Panc1 (cell line): ENCODE measurements around the gene FOXO1. TPM values are rescaled to one million over a fixed set of nuclear protein-coding genes. Genes with fewer than 3 reads are reported as not detected.

Experiments
- ATAC-seq: fragments of 200-7000 bp; cut with Tn5 transposase; 2 replicates; pipeline ENCODE4 v1.9.1; 2020; ENCODE audit warnings: mild to moderate bottlenecking, moderate library complexity
- BruUV-seq: library from RNA; stranded (reverse); fragments of 400-500 nt; replicated peaks from 2 replicates; lab custom pipeline; 2021; lab: Mats Ljungman, UMichigan
- CTCF ChIA-PET: fragments of 300-600 bp; sonication (Branson Sonifier 250); formaldehyde crosslinking; loops from one replicate; lab custom pipeline; 2022; ENCODE audit warnings: antibody characterized with exemption; lab: Charles Lee
- POLR2A ChIA-PET: fragments of 300-600 bp; sonication (Branson Sonifier 250); formaldehyde crosslinking; loops from one replicate; lab custom pipeline; 2022; ENCODE audit warnings: antibody characterized with exemption; lab: Charles Lee
- DNase-seq: peaks from one replicate; pipeline ENCODE4 v3.0.0-alpha.2; 2010; ENCODE audit warnings: low read depth, low spot score
- H3K27ac ChIP-seq: 2 replicates; pipeline ENCODE4 v1.5.1; 2011; ENCODE audit warnings: mild to moderate bottlenecking, low read length, inconsistent platforms
- H3K27me3 ChIP-seq: fragments of 200-500 bp; sonication (Bioruptor generic); 2 replicates; pipeline ENCODE4 v1.6.0; 2014; ENCODE audit warnings: low read length, inconsistent platforms; ENCODE audit not compliant: control insufficient read depth, insufficient read depth
- H3K36me3 ChIP-seq: fragments of 200-500 bp; sonication (Bioruptor generic); 2 replicates; pipeline ENCODE4 v1.5.1; 2014; ENCODE audit warnings: inconsistent platforms, mild to moderate bottlenecking, low read length, moderate library complexity; ENCODE audit not compliant: control insufficient read depth, insufficient read depth
- H3K4me1 ChIP-seq: 2 replicates; pipeline ENCODE4 v1.5.1; 2011; ENCODE audit warnings: inconsistent platforms, mild to moderate bottlenecking, low read length, moderate library complexity; ENCODE audit not compliant: control insufficient read depth, insufficient read depth
- H3K4me3 ChIP-seq, 2 experiments: 2 replicates each; pipeline ENCODE4 v1.5.1; 2011 to 2012; ENCODE audit warnings: low read depth in 2 of 2, low read length in 2 of 2, mild to moderate bottlenecking in 2 of 2, inconsistent platforms in 1 of 2, moderate library complexity in 1 of 2
- H3K9me3 ChIP-seq: fragments of 200-500 bp; sonication (Bioruptor generic); 2 replicates; pipeline ENCODE4 v1.5.1; 2014; ENCODE audit warnings: low read depth, mild to moderate bottlenecking, inconsistent platforms, low read length, moderate library complexity; ENCODE audit not compliant: control insufficient read depth, insufficient read depth
- POLR2AphosphoS5 ChIP-seq: IDR thresholded peaks from 2 replicates; pipeline ENCODE4 v1.6.1; 2012; ENCODE audit warnings: mild to moderate bottlenecking, low read depth, low read length, moderate library complexity
- SIN3A ChIP-seq: IDR thresholded peaks from 2 replicates; pipeline ENCODE4 v1.6.1; 2012; ENCODE audit warnings: low read depth, mild to moderate bottlenecking, low read length, moderate library complexity, borderline replicate concordance; ENCODE audit not compliant: insufficient read depth
- TCF7L2 ChIP-seq: IDR thresholded peaks from 2 replicates; pipeline ENCODE4 v1.6.1; 2011; ENCODE audit warnings: mild to moderate bottlenecking, low read depth, low read length, inconsistent platforms
- in situ Hi-C: cut with HindIII; loops from 2 replicates; pipeline ENCODE4 v1.10.0; 2016; ENCODE audit warnings: low sequenced_read_pairs, low pct_unique_long_range_greater_than_20kb
- intact Hi-C: fragments of 100-400 bp; cut with micrococcal nuclease; formaldehyde crosslinking; loops from one replicate; pipeline ENCODE4 v1.10.0; 2022; ENCODE audit not compliant: unreplicated experiment
- total RNA-seq: library from RNA; stranded (reverse); gene quantifications from one replicate; pipeline ENCODE4 v1.2.1, GENCODE V29; 2021; ENCODE audit not compliant: unreplicated experiment
- TF ChIP-seq, protein P1 (sequence below): fragments of 450-650 bp; IDR thresholded peaks from 2 replicates; pipeline ENCODE4 v1.5.1; 2017; ENCODE audit warnings: mild to moderate bottlenecking
- TF ChIP-seq, protein P2 (sequence below), 2 experiments: IDR thresholded peaks; 2 replicates each; pipeline ENCODE4 v1.6.1; 2011 to 2012; ENCODE audit warnings: low read depth in 2 of 2, control low read depth in 1 of 2, low read length in 1 of 2, mild to moderate bottlenecking in 1 of 2, moderate library complexity in 1 of 2; ENCODE audit not compliant: insufficient read depth in 1 of 2

FOXO1 gene
- total RNA-seq, 1 experiment from 2014 or later: 2.1 TPM

DNA sequence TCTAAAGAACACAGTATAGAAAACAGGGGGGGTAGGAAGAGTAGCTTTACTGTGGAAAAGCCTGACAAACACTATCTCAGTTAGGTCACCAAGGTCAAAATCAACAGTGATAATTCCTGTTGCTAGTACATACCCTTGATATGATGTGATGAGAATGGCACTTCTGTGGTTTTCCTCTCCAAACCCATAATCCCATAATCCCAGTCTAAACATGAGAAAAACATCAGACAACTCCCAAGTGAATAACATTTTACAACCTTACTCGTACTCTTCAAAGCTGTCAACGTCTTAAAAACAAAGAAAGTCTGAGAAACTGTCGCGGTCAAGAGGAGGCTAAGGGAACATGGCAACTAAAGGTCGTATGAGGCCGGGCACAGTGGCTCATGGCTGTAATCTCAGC, 137.6 kb downstream of the FOXO1 start:
- ChIA-PET CTCF (no interaction called here), POLR2A (no interaction called here)

DNA sequence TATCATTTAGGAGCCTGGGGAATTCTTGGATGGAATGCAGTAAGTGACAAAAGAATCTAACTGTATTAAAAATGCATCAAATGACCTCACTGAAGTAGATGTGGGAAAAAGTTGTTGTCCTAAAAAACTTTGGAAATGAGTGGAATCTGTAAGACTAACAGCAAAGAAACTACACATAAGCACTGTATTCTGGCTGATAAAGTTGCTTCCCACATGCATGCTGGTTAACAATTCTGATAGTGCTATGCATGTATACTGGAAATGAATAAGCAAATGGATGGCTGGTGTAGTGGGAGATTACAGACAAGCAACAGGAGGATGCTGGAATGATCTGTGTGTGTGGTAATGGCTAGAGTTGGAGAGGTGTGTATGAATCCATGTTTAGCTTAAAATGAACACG, 138.5 kb downstream of the FOXO1 start:
- ChIA-PET POLR2A (no interaction called here), CTCF (no interaction called here)
- TF ChIP-seq SIN3A (no peak), TCF7L2 (no peak), POLR2AphosphoS5 (no peak)
- TF ChIP-seq, protein P1, sequence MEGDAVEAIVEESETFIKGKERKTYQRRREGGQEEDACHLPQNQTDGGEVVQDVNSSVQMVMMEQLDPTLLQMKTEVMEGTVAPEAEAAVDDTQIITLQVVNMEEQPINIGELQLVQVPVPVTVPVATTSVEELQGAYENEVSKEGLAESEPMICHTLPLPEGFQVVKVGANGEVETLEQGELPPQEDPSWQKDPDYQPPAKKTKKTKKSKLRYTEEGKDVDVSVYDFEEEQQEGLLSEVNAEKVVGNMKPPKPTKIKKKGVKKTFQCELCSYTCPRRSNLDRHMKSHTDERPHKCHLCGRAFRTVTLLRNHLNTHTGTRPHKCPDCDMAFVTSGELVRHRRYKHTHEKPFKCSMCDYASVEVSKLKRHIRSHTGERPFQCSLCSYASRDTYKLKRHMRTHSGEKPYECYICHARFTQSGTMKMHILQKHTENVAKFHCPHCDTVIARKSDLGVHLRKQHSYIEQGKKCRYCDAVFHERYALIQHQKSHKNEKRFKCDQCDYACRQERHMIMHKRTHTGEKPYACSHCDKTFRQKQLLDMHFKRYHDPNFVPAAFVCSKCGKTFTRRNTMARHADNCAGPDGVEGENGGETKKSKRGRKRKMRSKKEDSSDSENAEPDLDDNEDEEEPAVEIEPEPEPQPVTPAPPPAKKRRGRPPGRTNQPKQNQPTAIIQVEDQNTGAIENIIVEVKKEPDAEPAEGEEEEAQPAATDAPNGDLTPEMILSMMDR: no peak
- TF ChIP-seq, protein P2, sequence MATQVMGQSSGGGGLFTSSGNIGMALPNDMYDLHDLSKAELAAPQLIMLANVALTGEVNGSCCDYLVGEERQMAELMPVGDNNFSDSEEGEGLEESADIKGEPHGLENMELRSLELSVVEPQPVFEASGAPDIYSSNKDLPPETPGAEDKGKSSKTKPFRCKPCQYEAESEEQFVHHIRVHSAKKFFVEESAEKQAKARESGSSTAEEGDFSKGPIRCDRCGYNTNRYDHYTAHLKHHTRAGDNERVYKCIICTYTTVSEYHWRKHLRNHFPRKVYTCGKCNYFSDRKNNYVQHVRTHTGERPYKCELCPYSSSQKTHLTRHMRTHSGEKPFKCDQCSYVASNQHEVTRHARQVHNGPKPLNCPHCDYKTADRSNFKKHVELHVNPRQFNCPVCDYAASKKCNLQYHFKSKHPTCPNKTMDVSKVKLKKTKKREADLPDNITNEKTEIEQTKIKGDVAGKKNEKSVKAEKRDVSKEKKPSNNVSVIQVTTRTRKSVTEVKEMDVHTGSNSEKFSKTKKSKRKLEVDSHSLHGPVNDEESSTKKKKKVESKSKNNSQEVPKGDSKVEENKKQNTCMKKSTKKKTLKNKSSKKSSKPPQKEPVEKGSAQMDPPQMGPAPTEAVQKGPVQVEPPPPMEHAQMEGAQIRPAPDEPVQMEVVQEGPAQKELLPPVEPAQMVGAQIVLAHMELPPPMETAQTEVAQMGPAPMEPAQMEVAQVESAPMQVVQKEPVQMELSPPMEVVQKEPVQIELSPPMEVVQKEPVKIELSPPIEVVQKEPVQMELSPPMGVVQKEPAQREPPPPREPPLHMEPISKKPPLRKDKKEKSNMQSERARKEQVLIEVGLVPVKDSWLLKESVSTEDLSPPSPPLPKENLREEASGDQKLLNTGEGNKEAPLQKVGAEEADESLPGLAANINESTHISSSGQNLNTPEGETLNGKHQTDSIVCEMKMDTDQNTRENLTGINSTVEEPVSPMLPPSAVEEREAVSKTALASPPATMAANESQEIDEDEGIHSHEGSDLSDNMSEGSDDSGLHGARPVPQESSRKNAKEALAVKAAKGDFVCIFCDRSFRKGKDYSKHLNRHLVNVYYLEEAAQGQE (IDR thresholded peaks at IDR 0.05; ENCODE audit: insufficient read depth in 1 of 2, low read depth in 2 of 2, low read length in 1 of 2): no peak

More for the DNA sequence above, 137.6 kb downstream of the FOXO1 start:
- intact Hi-C loops: no loop called here
- Histone ChIP-seq H3K27me3 (no peaks in the 10 kb centered on the region), H3K4me1 (no peaks in the 10 kb centered on the region), H3K36me3 (no peaks in the 10 kb centered on the region), H3K9me3 (no peaks in the 10 kb centered on the region), H3K27ac (no peak overlapping the region), H3K4me3 (no peak overlapping the region)
- in situ Hi-C loops: no loop called here
- ATAC-seq: no peak
- BruUV-seq: no TSS peak
- TF ChIP-seq POLR2AphosphoS5 (no peak), TCF7L2 (no peak), SIN3A (no peak)
- TF ChIP-seq, protein P1: no peak
- TF ChIP-seq, protein P2 (IDR thresholded peaks at IDR 0.05; ENCODE audit: insufficient read depth in 1 of 2, low read depth in 2 of 2, low read length in 1 of 2): no peak
- no peak for DNase-seq

More for the DNA sequence above, 138.5 kb downstream of the FOXO1 start:
- in situ Hi-C loops: no loop called here
- intact Hi-C loops: no loop called here
- Histone ChIP-seq H3K27ac (no peak overlapping the region), H3K9me3 (no peaks in the 10 kb centered on the region), H3K4me3 (no peak overlapping the region), H3K4me1 (no peaks in the 10 kb centered on the region), H3K27me3 (no peaks in the 10 kb centered on the region), H3K36me3 (no peaks in the 10 kb centered on the region)
- BruUV-seq: no TSS peak
- no peak for DNase-seq
- ATAC-seq: no peak
